Measurements from ENCODE around the gene ACR.

The ACR gene

GRCh38 chr22:50720301-50721256 is 17.4 kb upstream of the ACR start:
- DNase-seq, result no peak

GRCh38 chr22:50721257-50721844 is 16.7 kb upstream of the ACR start:
- DNase-seq, result no peak

- DNase-seq, result no peak
Observed at GRCh38 chr22:50722048-50722701, 15.8 kb upstream of the ACR start.

- DNase-seq, result no peak
Observed at GRCh38 chr22:50722716-50723428, 15.1 kb upstream of the ACR start.

- no peak for DNase-seq
Observed at GRCh38 chr22:50723991-50724390, 14.0 kb upstream of the ACR start.

GRCh38 chr22:50724616-50725015 is 13.4 kb upstream of the ACR start:
- DNase-seq, result no peak

- DNase-seq, result no peak
Observed at GRCh38 chr22:50725597-50725996, 12.4 kb upstream of the ACR start.

GRCh38 chr22:50726643-50727340 is 11.2 kb upstream of the ACR start:
- DNase-seq, result no peak

- no peak for DNase-seq
Observed at GRCh38 chr22:50727678-50728522, 10.1 kb upstream of the ACR start.

GRCh38 chr22:50728523-50728931 is 9.5 kb upstream of the ACR start:
- DNase-seq, result no peak

- DNase-seq, result no peak
Observed at GRCh38 chr22:50729391-50730012, 8.5 kb upstream of the ACR start.

GRCh38 chr22:50730013-50730891 is 7.8 kb upstream of the ACR start:
- no peak for DNase-seq

GRCh38 chr22:50730941-50731661 is 6.9 kb upstream of the ACR start:
- DNase-seq, result peak; percentile 41

GRCh38 chr22:50731811-50732624 is 6.0 kb upstream of the ACR start:
- DNase-seq, result peak; percentile 75

- no peak for DNase-seq
Observed at GRCh38 chr22:50732681-50733080, 5.3 kb upstream of the ACR start.

GRCh38 chr22:50733521-50734342 is 4.3 kb upstream of the ACR start:
- DNase-seq, result no peak

GRCh38 chr22:50734343-50734771 is 3.6 kb upstream of the ACR start:
- no peak for DNase-seq
